MM.1S (cell line): ENCODE data around the gene ELOVL6.

Source experiments
- DNase-seq: peaks from one replicate; pipeline ENCODE4 v3.0.0-alpha.2; 2015
- H2AFZ ChIP-seq: fragments of 300-600 bp; sonication (generic); 2 replicates; pipeline ENCODE4 v1.6.0; 2016; ENCODE audit warnings: antibody characterized with exemption, low read length
- H3F3A ChIP-seq: fragments of 300-600 bp; sonication (generic); 2 replicates; pipeline ENCODE4 v1.6.1; 2016; ENCODE audit warnings: mild to moderate bottlenecking, antibody characterized with exemption, low read length, moderate library complexity, mixed read lengths; ENCODE audit not compliant: insufficient read depth
- H3K27ac ChIP-seq: fragments of 300-600 bp; sonication (generic); 2 replicates; pipeline ENCODE4 v1.5.1; 2016; ENCODE audit warnings: mild to moderate bottlenecking, low read length
- H3K27me3 ChIP-seq: fragments of 300-600 bp; sonication (generic); replicated peaks from 2 replicates; pipeline ENCODE4 v1.6.0; 2016; ENCODE audit warnings: low read length; ENCODE audit not compliant: insufficient read depth
- H3K36me3 ChIP-seq: fragments of 300-600 bp; sonication (generic); replicated peaks from 2 replicates; pipeline ENCODE4 v1.6.1; 2016; ENCODE audit warnings: mild to moderate bottlenecking, low read length, mixed read lengths; ENCODE audit not compliant: insufficient read depth
- H3K4me1 ChIP-seq: fragments of 300-600 bp; sonication (generic); 2 replicates; pipeline ENCODE4 v1.6.1; 2016; ENCODE audit warnings: low read length, mixed read lengths
- H3K4me2 ChIP-seq: fragments of 300-600 bp; sonication (generic); 2 replicates; pipeline ENCODE4 v1.6.0; 2016; ENCODE audit warnings: low read depth, low read length
- H3K4me3 ChIP-seq: fragments of 300-600 bp; sonication (generic); 2 replicates; pipeline ENCODE4 v1.5.1; 2016; ENCODE audit warnings: low read length, mixed read lengths
- H3K79me2 ChIP-seq: fragments of 300-600 bp; sonication (generic); 2 replicates; pipeline ENCODE4 v1.6.1; 2016; ENCODE audit warnings: mixed run types, low read length, mixed read lengths
- H3K9ac ChIP-seq: fragments of 300-600 bp; sonication (generic); 2 replicates; pipeline ENCODE4 v1.6.1; 2016; ENCODE audit warnings: low read length, mixed read lengths
- H3K9me2 ChIP-seq: fragments of 300-600 bp; sonication (generic); replicated peaks from 2 replicates; pipeline ENCODE4 v1.6.1; 2016; ENCODE audit warnings: mild to moderate bottlenecking, low read length, mixed read lengths; ENCODE audit not compliant: insufficient read depth
- H3K9me3 ChIP-seq: fragments of 300-600 bp; sonication (generic); replicated peaks from 2 replicates; pipeline ENCODE4 v1.6.1; 2016; ENCODE audit warnings: mild to moderate bottlenecking, low read length, mixed read lengths; ENCODE audit not compliant: insufficient read depth
- H4K20me1 ChIP-seq: fragments of 300-600 bp; sonication (generic); 2 replicates; pipeline ENCODE4 v1.6.1; 2016; ENCODE audit warnings: mild to moderate bottlenecking, low read length, moderate library complexity, mixed read lengths; ENCODE audit not compliant: insufficient read depth
- EZH2 ChIP-seq: fragments of 300-600 bp; sonication (generic); optimal IDR thresholded peaks from 2 replicates; pipeline ENCODE3; 2017; ENCODE audit warnings: low read depth, mild to moderate bottlenecking, antibody characterized with exemption, low read length, mixed read lengths
- EZH2phosphoT487 ChIP-seq: fragments of 300-600 bp; sonication (generic); IDR thresholded peaks from 2 replicates; pipeline ENCODE4 v1.6.1; 2018; ENCODE audit warnings: antibody characterized with exemption, low read length
- TF ChIP-seq, protein P1 (sequence below): fragments of 300-600 bp; sonication (generic); IDR thresholded peaks from 2 replicates; pipeline ENCODE4 v1.5.1; 2016; ENCODE audit warnings: antibody characterized with exemption, low read length, mixed read lengths

The ELOVL6 gene

DNA sequence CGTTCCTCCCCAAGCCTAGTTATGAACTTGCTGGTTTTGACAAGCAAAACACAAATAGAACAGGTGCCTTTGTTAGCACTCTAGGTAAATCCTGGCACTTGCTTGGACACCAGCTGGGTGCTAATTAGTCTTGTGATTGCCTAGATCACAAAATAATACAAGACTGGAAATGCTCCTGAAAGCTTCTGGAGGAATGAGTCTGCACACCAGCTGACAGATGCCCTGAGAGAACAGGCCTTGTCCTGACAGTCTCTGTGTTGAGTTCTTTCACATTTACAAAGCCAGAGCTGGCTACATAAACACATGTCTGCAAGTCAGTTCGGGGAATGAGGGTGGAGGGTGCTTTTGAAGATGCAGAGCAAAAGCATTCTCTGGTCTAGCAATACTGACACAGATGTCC is 93.8 kb downstream of the ELOVL6 start:
- Histone ChIP-seq H3K4me1 (no peaks in the 10 kb centered on the region), H3K9me2 (no peaks in the 10 kb centered on the region; the same call in 1 of the 2 replicates), H3K79me2 (no peaks in the 10 kb centered on the region), H3K4me3 (no peak overlapping the region), H4K20me1 (no peaks in the 10 kb centered on the region), H2AFZ (no peak overlapping the region), H3K9ac (no peak overlapping the region), H3K27ac (no peak overlapping the region), H3K4me2 (no peak overlapping the region), H3K27me3 (no peaks in the 10 kb centered on the region), H3K9me3 (no peaks in the 10 kb centered on the region), H3F3A (no peaks in the 10 kb centered on the region), H3K36me3 (no peaks in the 10 kb centered on the region)
- TF ChIP-seq EZH2 (no peak), EZH2phosphoT487 (no peak)
- TF ChIP-seq, protein P1, sequence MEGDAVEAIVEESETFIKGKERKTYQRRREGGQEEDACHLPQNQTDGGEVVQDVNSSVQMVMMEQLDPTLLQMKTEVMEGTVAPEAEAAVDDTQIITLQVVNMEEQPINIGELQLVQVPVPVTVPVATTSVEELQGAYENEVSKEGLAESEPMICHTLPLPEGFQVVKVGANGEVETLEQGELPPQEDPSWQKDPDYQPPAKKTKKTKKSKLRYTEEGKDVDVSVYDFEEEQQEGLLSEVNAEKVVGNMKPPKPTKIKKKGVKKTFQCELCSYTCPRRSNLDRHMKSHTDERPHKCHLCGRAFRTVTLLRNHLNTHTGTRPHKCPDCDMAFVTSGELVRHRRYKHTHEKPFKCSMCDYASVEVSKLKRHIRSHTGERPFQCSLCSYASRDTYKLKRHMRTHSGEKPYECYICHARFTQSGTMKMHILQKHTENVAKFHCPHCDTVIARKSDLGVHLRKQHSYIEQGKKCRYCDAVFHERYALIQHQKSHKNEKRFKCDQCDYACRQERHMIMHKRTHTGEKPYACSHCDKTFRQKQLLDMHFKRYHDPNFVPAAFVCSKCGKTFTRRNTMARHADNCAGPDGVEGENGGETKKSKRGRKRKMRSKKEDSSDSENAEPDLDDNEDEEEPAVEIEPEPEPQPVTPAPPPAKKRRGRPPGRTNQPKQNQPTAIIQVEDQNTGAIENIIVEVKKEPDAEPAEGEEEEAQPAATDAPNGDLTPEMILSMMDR, result no peak
- DNase-seq, result no peak

DNA sequence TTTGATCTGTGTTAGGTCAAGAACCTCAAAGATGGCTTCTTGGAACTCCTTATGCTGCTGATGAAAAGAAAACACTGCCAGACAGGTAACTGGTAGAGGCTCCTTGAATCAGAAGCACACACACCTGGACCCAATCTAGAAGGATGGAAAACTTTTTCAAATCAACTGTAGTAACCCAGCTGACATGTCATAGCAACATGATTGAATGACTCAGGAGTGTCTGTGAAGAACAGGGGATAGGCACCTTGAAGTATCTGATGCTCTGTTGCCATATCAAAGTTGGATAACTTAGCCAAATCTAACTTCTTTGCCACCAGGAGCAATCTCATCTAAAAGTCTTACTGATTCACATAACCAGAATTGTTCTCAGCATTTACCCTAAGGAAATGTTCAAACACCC is 98.8 kb downstream of the ELOVL6 start:
- Histone ChIP-seq H3K27ac (no peak overlapping the region), H3F3A (no peaks in the 10 kb centered on the region), H3K9me2 (no peaks in the 10 kb centered on the region), H3K79me2 (no peaks in the 10 kb centered on the region), H3K36me3 (no peaks in the 10 kb centered on the region), H2AFZ (no peak overlapping the region), H3K9ac (no peak overlapping the region), H3K4me1 (no peaks in the 10 kb centered on the region), H3K4me3 (no peak overlapping the region), H3K4me2 (no peak overlapping the region), H3K27me3 (no peaks in the 10 kb centered on the region), H3K9me3 (no peaks in the 10 kb centered on the region), H4K20me1 (no peaks in the 10 kb centered on the region)
- TF ChIP-seq EZH2phosphoT487, result no peak
- TF ChIP-seq EZH2, result no peak
- TF ChIP-seq, protein P1, result no peak
- DNase-seq, result no peak

DNA sequence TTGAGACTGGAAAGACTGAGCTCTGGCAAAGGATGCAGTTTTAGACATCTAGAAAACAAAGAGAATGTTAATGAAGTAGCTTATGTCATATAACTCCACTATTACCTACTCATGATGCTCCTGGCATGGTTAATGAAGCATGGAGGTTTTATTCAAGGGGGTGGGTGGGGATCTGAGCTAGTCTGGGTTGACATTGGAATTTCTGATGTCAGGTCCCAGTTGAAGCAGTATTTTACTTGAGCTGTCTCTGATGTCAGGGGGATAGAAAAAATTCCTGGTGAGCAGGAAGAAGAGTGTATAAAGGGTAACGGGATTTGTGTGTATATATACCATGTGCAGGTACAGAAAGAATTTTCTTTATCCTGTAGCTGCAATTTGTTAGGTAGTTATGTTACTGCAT is 102.0 kb downstream of the ELOVL6 start:
- H3K9me3 ChIP-seq, result no peaks in the 10 kb centered on the region
- no peaks in the 10 kb centered on the region for H3K36me3 ChIP-seq
- H3K4me2 ChIP-seq, result no peak overlapping the region
- TF ChIP-seq, protein P1, result no peak
- TF ChIP-seq EZH2 (no peak), EZH2phosphoT487 (no peak)
- no peaks in the 10 kb centered on the region for H4K20me1 ChIP-seq
- H3K4me1 ChIP-seq, result no peaks in the 10 kb centered on the region
- no peak overlapping the region for H3K4me3 ChIP-seq
- H3F3A ChIP-seq, result no peaks in the 10 kb centered on the region
- no peaks in the 10 kb centered on the region for H3K79me2 ChIP-seq
- no peak overlapping the region for H3K9ac ChIP-seq
- no peak for DNase-seq
- H3K9me2 ChIP-seq, result no peaks in the 10 kb centered on the region
- no peak overlapping the region for H3K27ac ChIP-seq
- no peaks in the 10 kb centered on the region for H3K27me3 ChIP-seq
- no peak overlapping the region for H2AFZ ChIP-seq
